GM23248 (cell line): Measurements from ENCODE around the gene LARP4B. TPM values are rescaled to one million over a fixed set of nuclear protein-coding genes. Genes with fewer than 3 reads are reported as not detected.

Experiments used
- DNase-seq: peaks from one replicate; pipeline ENCODE4 v3.0.0-alpha.2; 2015
- H2AFZ ChIP-seq: fragments of 200-600 bp; sonication (generic); 2 replicates; pipeline ENCODE4 v1.6.1; 2016; ENCODE audit warnings: antibody characterized with exemption
- H3F3A ChIP-seq: fragments of 200-600 bp; sonication (generic); 2 replicates; pipeline ENCODE4 v1.6.1; 2016; ENCODE audit warnings: mild to moderate bottlenecking, antibody characterized with exemption, mixed run types; ENCODE audit not compliant: insufficient read depth
- H3K27ac ChIP-seq: fragments of 200-600 bp; sonication (generic); 2 replicates; pipeline ENCODE4 v1.5.1; 2016; ENCODE audit warnings: mild to moderate bottlenecking
- H3K27me3 ChIP-seq: fragments of 200-600 bp; sonication (generic); replicated peaks from 2 replicates; pipeline ENCODE4 v1.6.1; 2016; ENCODE audit warnings: mild to moderate bottlenecking; ENCODE audit not compliant: insufficient read depth
- H3K36me3 ChIP-seq: fragments of 200-600 bp; sonication (generic); 2 replicates; pipeline ENCODE4 v1.6.1; 2016; ENCODE audit warnings: low read depth, mild to moderate bottlenecking
- H3K4me1 ChIP-seq: fragments of 200-600 bp; sonication (generic); 2 replicates; pipeline ENCODE4 v1.6.1; 2016; ENCODE audit warnings: mild to moderate bottlenecking; ENCODE audit not compliant: insufficient read depth
- H3K4me2 ChIP-seq: fragments of 200-600 bp; sonication (generic); one replicate; pipeline ENCODE4 v1.6.1; 2016; ENCODE audit warnings: mild to moderate bottlenecking; ENCODE audit not compliant: unreplicated experiment
- H3K4me3 ChIP-seq: fragments of 200-600 bp; sonication (generic); 2 replicates; pipeline ENCODE4 v1.5.1; 2016; ENCODE audit warnings: mild to moderate bottlenecking
- H3K79me2 ChIP-seq: fragments of 200-600 bp; sonication (generic); 2 replicates; pipeline ENCODE4 v1.6.1; 2016; ENCODE audit warnings: mild to moderate bottlenecking; ENCODE audit not compliant: insufficient read depth
- H3K9ac ChIP-seq: fragments of 200-600 bp; sonication (generic); 2 replicates; pipeline ENCODE4 v1.6.1; 2016; ENCODE audit warnings: mild to moderate bottlenecking
- H3K9me2 ChIP-seq: fragments of 200-600 bp; sonication (generic); 2 replicates; pipeline ENCODE4 v1.6.1; 2016; ENCODE audit warnings: mixed run types, mild to moderate bottlenecking, moderate library complexity; ENCODE audit not compliant: insufficient read depth
- H3K9me3 ChIP-seq: fragments of 200-600 bp; sonication (generic); one replicate; pipeline ENCODE4 v1.6.1; 2017; ENCODE audit warnings: low read depth
- H4K20me1 ChIP-seq: fragments of 200-600 bp; sonication (generic); 2 replicates; pipeline ENCODE4 v1.6.0; 2016; ENCODE audit not compliant: insufficient read depth
- EZH2 ChIP-seq: fragments of 200-600 bp; sonication (generic); IDR thresholded peaks from 2 replicates; pipeline ENCODE4 v1.6.1; 2018; ENCODE audit warnings: antibody characterized with exemption, mild to moderate bottlenecking; ENCODE audit not compliant: insufficient read depth, poor library complexity, severe bottlenecking
- EZH2phosphoT487 ChIP-seq: fragments of 200-600 bp; sonication (generic); IDR thresholded peaks from 2 replicates; pipeline ENCODE4 v1.6.1; 2018; ENCODE audit warnings: antibody characterized with exemption, moderate library complexity, mild to moderate bottlenecking, low read depth; ENCODE audit not compliant: insufficient read depth
- WGBS, 2 experiments: methylation state at CpG; one replicate each; pipeline ENCODE4 v1.1.6; 2015 to 2017; ENCODE audit warnings: low lambda C conversion rate in 2 of 2, low coverage in 1 of 2; ENCODE audit errors: missing lambda C conversion rate in 2 of 2; 5-methylcytosine and 5-hydroxymethylcytosine counted together
- in situ Hi-C: fragments of 300-500 bp; cut with MboI; formaldehyde crosslinking; loops from 2 replicates; pipeline ENCODE4 v1.15.0; 2020
- polyA plus RNA-seq: library from polyadenylated mRNA; unstranded; fragments of >200 nt; fragmentation: Nextera tagmentation; extraction: Ambion mirVana; gene quantifications from 2 replicates; pipeline ENCODE4 v1.2.1, GENCODE V29; 2016
- total RNA-seq: library from RNA; depleted of rRNA; stranded (reverse); fragments of >200 nt; shearing (Covaris generic); gene quantifications from 2 replicates; pipeline ENCODE4 v1.2.3, GENCODE V29; 2014

LARP4B gene
- total and polyA plus RNA-seq, 2 experiments from 2014 or later, result 20.7 to 30.8 TPM

- Histone ChIP-seq H3K4me3 (no peak overlapping the region), H3K9ac (peak overlapping the region; percentile 7; the same call in 1 of the 2 replicates), H3K4me2 (no peak overlapping the region), H3K4me1 (0 out of 2 replicates have a peak, but pooled peaks cover 15% of the 10 kb centered on the region), H3K9me2 (no peaks in the 10 kb centered on the region), H3K27me3 (no peaks in the 10 kb centered on the region), H3K27ac (peak overlapping the region; percentile 39), H3K79me2 (peaks cover 98% of the 10 kb centered on the region), H2AFZ (no peak overlapping the region), H3K9me3 (no peaks in the 10 kb centered on the region), H3K36me3 (peaks cover 7% of the 10 kb centered on the region; the same call in 1 of the 2 replicates), H3F3A (peaks cover 7% of the 10 kb centered on the region), H4K20me1 (no peaks in the 10 kb centered on the region)
- WGBS, 2 experiments, result 41 to 48% methylated on average over 9 of the region's 9 CpGs
- in situ Hi-C loops, result no loop called here
- DNase-seq, result peak; percentile 71
- TF ChIP-seq EZH2phosphoT487 (no peak), EZH2 (no peak)
Observed at GRCh38 chr10:878333-878759, 53.2 kb downstream of the LARP4B start.

- Histone ChIP-seq H4K20me1 (no peaks in the 10 kb centered on the region), H3K9ac (no peak overlapping the region), H3K27me3 (no peaks in the 10 kb centered on the region), H2AFZ (no peak overlapping the region), H3K4me1 (0 out of 2 replicates have a peak, but pooled peaks cover 15% of the 10 kb centered on the region), H3K36me3 (peaks cover 7% of the 10 kb centered on the region; the same call in 1 of the 2 replicates), H3K9me3 (no peaks in the 10 kb centered on the region), H3K4me3 (no peak overlapping the region), H3K9me2 (no peaks in the 10 kb centered on the region), H3F3A (peaks cover 7% of the 10 kb centered on the region), H3K27ac (peak overlapping the region; percentile 16; the same call in 1 of the 2 replicates), H3K79me2 (peaks cover 98% of the 10 kb centered on the region), H3K4me2 (no peak overlapping the region)
- 28 to 43% methylated on average over 2 of the region's 2 CpGs for WGBS, 2 experiments
- peak; percentile 43 for DNase-seq
- in situ Hi-C loops, result no loop called here
- TF ChIP-seq EZH2phosphoT487, result no peak
- TF ChIP-seq EZH2, result no peak
Observed at GRCh38 chr10:876438-876837, 55.1 kb downstream of the LARP4B start.

GRCh38 chr10:873020-873419 is 58.5 kb downstream of the LARP4B start:
- H3K4me3 ChIP-seq, result no peak overlapping the region
- DNase-seq, result no peak
- H3K9ac ChIP-seq, result no peak overlapping the region
- H3K27me3 ChIP-seq, result no peaks in the 10 kb centered on the region
- WGBS, 2 experiments, result 98% methylated on average over 7 of the region's 7 CpGs
- no peaks in the 10 kb centered on the region for H3K9me2 ChIP-seq
- no peak overlapping the region for H3K27ac ChIP-seq
- no peak overlapping the region for H2AFZ ChIP-seq
- 0 out of 2 replicates have a peak, but pooled peaks cover 4% of the 10 kb centered on the region for H3K36me3 ChIP-seq
- no peak for TF ChIP-seq EZH2phosphoT487
- no peak for TF ChIP-seq EZH2
- no peaks in the 10 kb centered on the region for H4K20me1 ChIP-seq
- 0 out of 2 replicates have a peak, but pooled peaks cover 8% of the 10 kb centered on the region for H3K4me1 ChIP-seq
- H3K79me2 ChIP-seq, result peaks cover 99% of the 10 kb centered on the region
- H3K9me3 ChIP-seq, result no peaks in the 10 kb centered on the region
- in situ Hi-C loops, result no loop called here
- peaks cover 8% of the 10 kb centered on the region for H3F3A ChIP-seq
- no peak overlapping the region for H3K4me2 ChIP-seq

GRCh38 chr10:871951-872403 is 59.5 kb downstream of the LARP4B start:
- Histone ChIP-seq H3K36me3 (0 out of 2 replicates have a peak, but pooled peaks cover 4% of the 10 kb centered on the region), H3K4me3 (no peak overlapping the region), H3K4me1 (peaks cover 14% of the 10 kb centered on the region; the same call in 1 of the 2 replicates), H3K27ac (no peak overlapping the region), H3K9ac (no peak overlapping the region), H4K20me1 (no peaks in the 10 kb centered on the region), H2AFZ (no peak overlapping the region), H3K9me3 (no peaks in the 10 kb centered on the region), H3K79me2 (peaks cover 99% of the 10 kb centered on the region), H3K27me3 (no peaks in the 10 kb centered on the region), H3F3A (peaks cover 8% of the 10 kb centered on the region), H3K4me2 (no peak overlapping the region), H3K9me2 (no peaks in the 10 kb centered on the region)
- in situ Hi-C loops, result no loop called here
- TF ChIP-seq EZH2 (no peak), EZH2phosphoT487 (no peak)
- WGBS, 2 experiments, result 97 to 98% methylated on average over 12 of the region's 12 CpGs
- DNase-seq, result no peak

GRCh38 chr10:870564-871166 is 60.8 kb downstream of the LARP4B start:
- Histone ChIP-seq H3K4me1 (peaks cover 8% of the 10 kb centered on the region; the same call in 1 of the 2 replicates), H3K9me3 (no peaks in the 10 kb centered on the region), H3K9me2 (no peaks in the 10 kb centered on the region), H3K27me3 (no peaks in the 10 kb centered on the region), H4K20me1 (no peaks in the 10 kb centered on the region), H3K79me2 (peaks cover 99% of the 10 kb centered on the region), H3F3A (peaks cover 8% of the 10 kb centered on the region), H3K4me3 (no peak overlapping the region), H2AFZ (no peak overlapping the region), H3K27ac (no peak overlapping the region), H3K9ac (no peak overlapping the region), H3K4me2 (no peak overlapping the region), H3K36me3 (0 out of 2 replicates have a peak, but pooled peaks cover under 1% of the 10 kb centered on the region)
- in situ Hi-C loops, result no loop called here
- DNase-seq, result no peak
- 92 to 95% methylated on average over 7 of the region's 7 CpGs for WGBS, 2 experiments
- TF ChIP-seq EZH2 (no peak), EZH2phosphoT487 (no peak)
